ENCODE results near the gene TMX4.

DNA sequence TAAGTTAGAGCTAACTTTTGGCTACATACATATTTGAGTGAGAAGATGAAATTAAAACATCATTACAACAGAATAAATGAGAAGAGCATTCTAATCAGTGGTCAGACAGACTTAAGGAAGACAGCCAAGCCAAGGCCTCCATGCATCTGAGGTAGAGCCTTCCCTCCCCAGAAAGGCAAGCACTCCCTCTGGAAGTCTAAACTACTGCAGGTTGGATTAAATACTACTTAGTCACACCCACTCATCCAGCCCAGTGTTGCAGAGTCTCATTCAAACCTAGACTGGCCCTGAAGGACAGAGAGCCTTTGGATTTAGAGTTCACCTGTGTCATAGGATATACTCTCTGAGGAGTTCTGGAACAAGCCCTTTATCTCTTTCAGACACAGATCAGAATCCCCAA lies 29.2 kb downstream of the TMX4 start:
- TF ChIP-seq, protein P1, sequence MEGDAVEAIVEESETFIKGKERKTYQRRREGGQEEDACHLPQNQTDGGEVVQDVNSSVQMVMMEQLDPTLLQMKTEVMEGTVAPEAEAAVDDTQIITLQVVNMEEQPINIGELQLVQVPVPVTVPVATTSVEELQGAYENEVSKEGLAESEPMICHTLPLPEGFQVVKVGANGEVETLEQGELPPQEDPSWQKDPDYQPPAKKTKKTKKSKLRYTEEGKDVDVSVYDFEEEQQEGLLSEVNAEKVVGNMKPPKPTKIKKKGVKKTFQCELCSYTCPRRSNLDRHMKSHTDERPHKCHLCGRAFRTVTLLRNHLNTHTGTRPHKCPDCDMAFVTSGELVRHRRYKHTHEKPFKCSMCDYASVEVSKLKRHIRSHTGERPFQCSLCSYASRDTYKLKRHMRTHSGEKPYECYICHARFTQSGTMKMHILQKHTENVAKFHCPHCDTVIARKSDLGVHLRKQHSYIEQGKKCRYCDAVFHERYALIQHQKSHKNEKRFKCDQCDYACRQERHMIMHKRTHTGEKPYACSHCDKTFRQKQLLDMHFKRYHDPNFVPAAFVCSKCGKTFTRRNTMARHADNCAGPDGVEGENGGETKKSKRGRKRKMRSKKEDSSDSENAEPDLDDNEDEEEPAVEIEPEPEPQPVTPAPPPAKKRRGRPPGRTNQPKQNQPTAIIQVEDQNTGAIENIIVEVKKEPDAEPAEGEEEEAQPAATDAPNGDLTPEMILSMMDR (IDR thresholded peaks at IDR 0.05): no peak
- no peak for TF ChIP-seq POLR2A (IDR thresholded peaks at IDR 0.05)
